SK-N-MC (cell line): Measurements from ENCODE around the gene SRP9.
"Not testable (repeated sequence)": the region's sequence is repeated elsewhere in the genome, so short reads cannot be mapped to it uniquely, and the experiment has no call there.

Experiments used
- EZH2 ChIP-seq: fragments of 200-600 bp; sonication (generic); IDR thresholded peaks from one replicate; pipeline ENCODE4 v1.6.1; 2017; ENCODE audit warnings: antibody characterized with exemption
- FOXP2 ChIP-seq: optimal IDR thresholded peaks from 2 replicates; pipeline ENCODE3; 2011; ENCODE audit warnings: mild to moderate bottlenecking, moderate library complexity; ENCODE audit not compliant: insufficient read depth; ENCODE audit errors: extremely low read length, control extremely low read depth
- POLR2AphosphoS5 ChIP-seq: IDR thresholded peaks from 2 replicates; pipeline ENCODE4 v1.6.1; 2012; ENCODE audit warnings: mild to moderate bottlenecking, low read depth, low read length, borderline replicate concordance

GRCh38 chr1:225810579-225811538, 33.2 kb downstream of the SRP9 start:
- not testable (repeated sequence) for TF ChIP-seq EZH2, POLR2AphosphoS5, FOXP2
